ENCODE results near the gene SNW1. TPM values are rescaled to one million over a fixed set of nuclear protein-coding genes. Genes with fewer than 3 reads are reported as not detected.

SNW1 gene
- total RNA-seq, 1 donor from 2014 or later = 69.3 TPM

- intact Hi-C loops (cut with DNase I) = no loop called here
- ATAC-seq (no peak), DNase-seq (ENCODE audit: low spot score) (no peak)
Measured at GRCh38 chr14:77682158-77682553, 78.8 kb downstream of the SNW1 start.

GRCh38 chr14:77681196-77682157 lies 79.5 kb downstream of the SNW1 start:
- no peak for ATAC-seq
- intact Hi-C loops (cut with DNase I) = no loop called here
- DNase-seq (ENCODE audit: low spot score) = no peak

- DNase-seq (ENCODE audit: low spot score) (no peak), ATAC-seq (no peak)
- intact Hi-C loops (cut with DNase I) = no loop called here
Measured at GRCh38 chr14:77674931-77675330, 86.0 kb downstream of the SNW1 start.

- intact Hi-C loops (cut with DNase I) = no loop called here
- ATAC-seq (no peak), DNase-seq (ENCODE audit: low spot score) (no peak)
Measured at GRCh38 chr14:77673193-77673592, 87.8 kb downstream of the SNW1 start.

Other genes with a start within 250 kb of the SNW1 start
- gene SPTLC2, start 144.5 kb downstream of the SNW1 start, total RNA-seq = 65.1 TPM
- 15.4 TPM for gene ALKBH1, start 53.1 kb downstream of the SNW1 start, total RNA-seq
- gene SLIRP, start 53.1 kb downstream of the SNW1 start, total RNA-seq = 82.3 TPM
- 8.2 TPM for gene ADCK1, start 39.0 kb upstream of the SNW1 start, total RNA-seq